ENCODE measurements around the gene GPC6.

DNA sequence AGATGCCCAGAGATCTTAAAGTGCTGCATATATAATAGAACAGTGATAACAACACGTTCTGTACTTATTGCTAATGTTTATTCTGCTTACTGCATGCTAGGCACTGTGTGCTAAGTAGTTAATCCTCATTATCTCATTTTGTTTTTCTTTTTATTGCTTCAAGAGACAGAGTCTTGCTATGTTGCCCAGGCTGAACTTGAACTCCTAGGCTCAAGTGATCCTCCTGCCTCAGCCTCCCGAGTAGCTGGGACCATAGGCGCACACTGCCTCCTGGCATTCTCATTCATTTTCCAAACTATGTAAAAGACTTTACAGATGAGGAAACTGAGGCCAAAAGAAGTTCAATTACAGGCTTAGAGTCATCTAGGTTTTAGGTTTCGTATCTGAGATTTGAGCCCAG, 548.4 kb downstream of the GPC6 start:
- TF ChIP-seq, protein P1, sequence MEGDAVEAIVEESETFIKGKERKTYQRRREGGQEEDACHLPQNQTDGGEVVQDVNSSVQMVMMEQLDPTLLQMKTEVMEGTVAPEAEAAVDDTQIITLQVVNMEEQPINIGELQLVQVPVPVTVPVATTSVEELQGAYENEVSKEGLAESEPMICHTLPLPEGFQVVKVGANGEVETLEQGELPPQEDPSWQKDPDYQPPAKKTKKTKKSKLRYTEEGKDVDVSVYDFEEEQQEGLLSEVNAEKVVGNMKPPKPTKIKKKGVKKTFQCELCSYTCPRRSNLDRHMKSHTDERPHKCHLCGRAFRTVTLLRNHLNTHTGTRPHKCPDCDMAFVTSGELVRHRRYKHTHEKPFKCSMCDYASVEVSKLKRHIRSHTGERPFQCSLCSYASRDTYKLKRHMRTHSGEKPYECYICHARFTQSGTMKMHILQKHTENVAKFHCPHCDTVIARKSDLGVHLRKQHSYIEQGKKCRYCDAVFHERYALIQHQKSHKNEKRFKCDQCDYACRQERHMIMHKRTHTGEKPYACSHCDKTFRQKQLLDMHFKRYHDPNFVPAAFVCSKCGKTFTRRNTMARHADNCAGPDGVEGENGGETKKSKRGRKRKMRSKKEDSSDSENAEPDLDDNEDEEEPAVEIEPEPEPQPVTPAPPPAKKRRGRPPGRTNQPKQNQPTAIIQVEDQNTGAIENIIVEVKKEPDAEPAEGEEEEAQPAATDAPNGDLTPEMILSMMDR (IDR thresholded peaks at IDR 0.05; ENCODE audit: insufficient read depth, low read length, poor library complexity, severe bottlenecking): no peak
- no peak for TF ChIP-seq EZH2phosphoT487 (conservative IDR thresholded peaks at IDR 0.05; ENCODE audit: low read length)
